Epithelial cell of esophagus (primary cell): ENCODE data around the gene HLA-DMA.

Experiments used
- DNase-seq: peaks from one replicate; pipeline ENCODE4 v3.0.0; 2010; ENCODE audit warnings: low read depth
- H3K4me3 ChIP-seq: 2 replicates; pipeline ENCODE4 v1.5.1; 2011; ENCODE audit warnings: mild to moderate bottlenecking, low read length, control low read depth
- CTCF ChIP-seq: IDR thresholded peaks from 2 replicates; pipeline ENCODE4 v1.5.1; 2011; ENCODE audit warnings: low read depth, mild to moderate bottlenecking, low read length, control low read depth, inconsistent platforms; ENCODE audit not compliant: insufficient read depth; ENCODE audit errors: missing control alignments

Gene HLA-DMA

GRCh38 chr6:32974541-32975308, 21.8 kb upstream of the HLA-DMA start:
- TF ChIP-seq CTCF, result no peak
- H3K4me3 ChIP-seq, result peak overlapping the region; percentile 100
- DNase-seq, result no peak

GRCh38 chr6:32974016-32974333, 21.1 kb upstream of the HLA-DMA start:
- DNase-seq, result peak; percentile 55
- peak overlapping the region; percentile 100 for H3K4me3 ChIP-seq
- no peak for TF ChIP-seq CTCF

GRCh38 chr6:32973144-32974015, 20.5 kb upstream of the HLA-DMA start:
- peak; percentile 39 for DNase-seq
- H3K4me3 ChIP-seq, result peak overlapping the region; percentile 100
- TF ChIP-seq CTCF, result no peak

GRCh38 chr6:32972353-32973143, 19.7 kb upstream of the HLA-DMA start:
- DNase-seq, result no peak
- TF ChIP-seq CTCF, result no peak
- peak overlapping the region; percentile 100 for H3K4me3 ChIP-seq

GRCh38 chr6:32971581-32972352, 18.9 kb upstream of the HLA-DMA start:
- TF ChIP-seq CTCF, result peak; percentile 3
- peak; percentile 100 for DNase-seq
- peak overlapping the region; percentile 100 for H3K4me3 ChIP-seq

- no peak for DNase-seq
- no peak for TF ChIP-seq CTCF
- peak overlapping the region; percentile 89 for H3K4me3 ChIP-seq
These were observed 18.3 kb upstream of the HLA-DMA start for GRCh38 chr6:32971242-32971580.
